BE2C (cell line): ENCODE measurements around the gene MMRN2.
"Not testable (repeated sequence)": the region's sequence is repeated elsewhere in the genome, so short reads cannot be mapped to it uniquely, and the experiment has no call there.

ENCODE experiments used
- DNase-seq: peaks from one replicate; pipeline ENCODE4 v3.0.0-alpha.2; 2020
- H3K27me3 ChIP-seq: fragments of 250-450 bp; sonication (Bioruptor Pico); 2 replicates; pipeline ENCODE4 v1.5.1; 2020; ENCODE audit warnings: mild to moderate bottlenecking
- H3K36me3 ChIP-seq: fragments of 250-450 bp; sonication (Bioruptor Pico); 2 replicates; pipeline ENCODE4 v1.5.1; 2020; ENCODE audit warnings: mild to moderate bottlenecking
- H3K4me1 ChIP-seq: fragments of 250-450 bp; sonication (Bioruptor Pico); 2 replicates; pipeline ENCODE4 v1.5.1; 2020
- H3K4me3 ChIP-seq: 2 replicates; pipeline ENCODE4 v1.5.1; 2011; ENCODE audit warnings: low read depth, low read length
- H3K9me3 ChIP-seq: fragments of 250-450 bp; sonication (Bioruptor Pico); 2 replicates; pipeline ENCODE4 v1.5.1; 2020
- CTCF ChIP-seq: IDR thresholded peaks from 2 replicates; pipeline ENCODE4 v1.5.1; 2012; ENCODE audit warnings: mild to moderate bottlenecking, low read depth, low read length

MMRN2 gene

GRCh38 chr10:86943316-86944030, 13.9 kb downstream of the MMRN2 start:
- DNase-seq, result no peak
- Histone ChIP-seq H3K4me1 (no peaks in the 10 kb centered on the region), H3K4me3 (no peak overlapping the region), H3K27me3 (no peaks in the 10 kb centered on the region), H3K9me3 (no peaks in the 10 kb centered on the region), H3K36me3 (no peaks in the 10 kb centered on the region)
- no peak for TF ChIP-seq CTCF

- H3K4me1 ChIP-seq, result no peaks in the 10 kb centered on the region
- DNase-seq, result no peak
Observed at GRCh38 chr10:86942441-86943315, 14.7 kb downstream of the MMRN2 start.

GRCh38 chr10:86941991-86942421, 15.4 kb downstream of the MMRN2 start:
- Histone ChIP-seq H3K4me1 (no peaks in the 10 kb centered on the region), H3K4me3 (no peak overlapping the region), H3K36me3 (no peaks in the 10 kb centered on the region), H3K9me3 (no peaks in the 10 kb centered on the region), H3K27me3 (no peaks in the 10 kb centered on the region)
- no peak for DNase-seq
- TF ChIP-seq CTCF, result no peak

More at GRCh38 chr10:86942441-86943315, 14.7 kb downstream of the MMRN2 start:
- no peaks in the 10 kb centered on the region for H3K27me3 ChIP-seq
- no peak for TF ChIP-seq CTCF
- no peak overlapping the region for H3K4me3 ChIP-seq
- H3K36me3 ChIP-seq, result no peaks in the 10 kb centered on the region
- no peaks in the 10 kb centered on the region for H3K9me3 ChIP-seq

- Histone ChIP-seq H3K4me3 (no peak overlapping the region), H3K9me3 (no peaks in the 10 kb centered on the region), H3K36me3 (no peaks in the 10 kb centered on the region), H3K27me3 (no peaks in the 10 kb centered on the region), H3K4me1 (no peaks in the 10 kb centered on the region)
- DNase-seq, result no peak
- TF ChIP-seq CTCF, result no peak
Observed at GRCh38 chr10:86941426-86941825, 16.0 kb downstream of the MMRN2 start.

GRCh38 chr10:86940677-86941076, 16.7 kb downstream of the MMRN2 start:
- no peak for DNase-seq
- H3K4me3 ChIP-seq, result no peak overlapping the region
- no peak for TF ChIP-seq CTCF
- H3K4me1 ChIP-seq, result no peaks in the 10 kb centered on the region
- H3K36me3 ChIP-seq, result no peaks in the 10 kb centered on the region
- no peaks in the 10 kb centered on the region for H3K9me3 ChIP-seq
- no peaks in the 10 kb centered on the region for H3K27me3 ChIP-seq

- not testable (repeated sequence) for H3K27me3 ChIP-seq, H3K9me3 ChIP-seq, H3K4me1 ChIP-seq, DNase-seq, H3K4me3 ChIP-seq, H3K36me3 ChIP-seq
Observed at GRCh38 chr10:86940076-86940475, 17.3 kb downstream of the MMRN2 start.
